Rectal smooth muscle tissue (tissue), 1 donor: Measurements from ENCODE around the gene EEF1A2.

ENCODE experiments used
- H3K27ac ChIP-seq: one replicate; pipeline ENCODE4 v1.7.0; 2013; ENCODE audit warnings: low read depth, low read length, inconsistent platforms
- H3K27me3 ChIP-seq: one replicate; pipeline ENCODE4 v1.7.0; 2013; ENCODE audit warnings: low read length; ENCODE audit not compliant: control insufficient read depth, insufficient read depth
- H3K36me3 ChIP-seq: one replicate; pipeline ENCODE4 v1.7.0; 2013; ENCODE audit warnings: low read length; ENCODE audit not compliant: control insufficient read depth, insufficient read depth
- H3K4me1 ChIP-seq: one replicate; pipeline ENCODE4 v1.7.0; 2013; ENCODE audit warnings: low read length; ENCODE audit not compliant: control insufficient read depth, insufficient read depth
- H3K4me3 ChIP-seq: one replicate; pipeline ENCODE4 v1.7.0; 2013; ENCODE audit warnings: low read length
- H3K9ac ChIP-seq: one replicate; pipeline ENCODE4 v1.7.0; 2013; ENCODE audit warnings: low read length

EEF1A2 gene

DNA sequence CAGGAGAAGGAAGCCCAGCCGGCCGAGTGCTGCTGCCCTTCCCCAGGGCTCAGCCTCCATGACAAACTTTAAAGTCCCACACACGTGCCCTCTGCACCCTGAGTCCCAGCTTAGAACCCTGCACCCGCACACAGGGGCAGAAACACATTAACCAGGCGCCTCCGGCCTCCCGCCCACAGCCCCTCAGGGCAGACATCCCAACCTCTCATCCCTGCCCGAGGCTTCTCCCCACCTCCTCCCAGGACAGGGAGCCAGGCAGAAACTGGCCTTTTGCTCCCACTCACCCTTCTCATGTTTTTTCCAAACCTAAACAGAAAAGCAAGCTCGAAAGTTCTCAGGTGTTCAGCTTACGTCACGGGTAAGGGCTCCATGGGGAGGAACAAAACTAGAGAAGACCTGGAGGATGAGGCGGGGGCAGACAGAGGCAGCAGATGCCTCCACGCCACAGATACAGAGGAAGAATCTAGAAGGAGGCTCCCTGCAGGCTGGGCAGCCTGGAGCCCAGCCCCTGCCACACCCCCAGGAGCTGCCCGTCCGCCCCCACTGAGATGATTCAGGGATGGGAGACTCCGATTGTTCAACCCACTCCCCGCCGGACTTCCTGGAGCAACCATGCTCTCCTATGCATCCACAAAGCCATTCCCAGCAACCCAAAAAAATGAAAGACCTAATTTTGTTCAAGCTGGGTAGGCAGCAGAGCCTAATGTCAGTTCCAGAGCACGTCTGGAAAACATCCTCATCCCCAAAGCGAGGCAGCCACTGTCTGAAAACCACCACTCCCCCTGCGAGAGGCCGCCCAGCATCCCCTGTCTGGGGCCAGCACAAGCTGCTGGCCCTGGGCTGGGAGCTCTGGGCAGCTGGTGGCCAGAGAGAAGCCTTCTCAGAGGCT lies 35.2 kb downstream of the EEF1A2 start:
- no peaks in the 10 kb centered on the region for H3K4me1 ChIP-seq
- peaks cover 16% of the 10 kb centered on the region for H3K27me3 ChIP-seq
- H3K9ac ChIP-seq, result no peak overlapping the region
- no peak overlapping the region for H3K4me3 ChIP-seq
- no peaks in the 10 kb centered on the region for H3K36me3 ChIP-seq
- no peak overlapping the region for H3K27ac ChIP-seq

DNA sequence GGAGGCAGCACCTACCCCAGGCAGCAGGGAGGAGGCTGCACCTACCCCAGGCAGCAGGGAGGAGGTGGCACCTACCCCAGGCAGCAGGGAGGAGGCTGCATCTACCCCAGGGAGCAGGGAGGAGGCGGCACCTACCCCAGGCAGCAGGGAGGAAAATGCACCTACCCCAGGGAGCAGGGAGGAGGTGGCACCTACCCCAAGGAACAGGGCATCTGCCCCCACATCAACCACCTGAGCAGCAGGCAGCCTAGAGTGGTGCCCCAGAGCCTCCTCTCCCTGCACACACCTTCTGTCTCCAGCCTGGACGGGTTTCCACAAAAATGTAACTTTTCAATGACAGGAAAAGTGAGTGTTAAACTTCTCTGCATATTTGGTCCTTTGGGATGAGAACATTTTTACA lies 36.6 kb downstream of the EEF1A2 start:
- no peak overlapping the region for H3K27ac ChIP-seq
- no peak overlapping the region for H3K9ac ChIP-seq
- H3K4me1 ChIP-seq, result no peaks in the 10 kb centered on the region
- peaks cover 16% of the 10 kb centered on the region for H3K27me3 ChIP-seq
- H3K4me3 ChIP-seq, result no peak overlapping the region
- H3K36me3 ChIP-seq, result no peaks in the 10 kb centered on the region

DNA sequence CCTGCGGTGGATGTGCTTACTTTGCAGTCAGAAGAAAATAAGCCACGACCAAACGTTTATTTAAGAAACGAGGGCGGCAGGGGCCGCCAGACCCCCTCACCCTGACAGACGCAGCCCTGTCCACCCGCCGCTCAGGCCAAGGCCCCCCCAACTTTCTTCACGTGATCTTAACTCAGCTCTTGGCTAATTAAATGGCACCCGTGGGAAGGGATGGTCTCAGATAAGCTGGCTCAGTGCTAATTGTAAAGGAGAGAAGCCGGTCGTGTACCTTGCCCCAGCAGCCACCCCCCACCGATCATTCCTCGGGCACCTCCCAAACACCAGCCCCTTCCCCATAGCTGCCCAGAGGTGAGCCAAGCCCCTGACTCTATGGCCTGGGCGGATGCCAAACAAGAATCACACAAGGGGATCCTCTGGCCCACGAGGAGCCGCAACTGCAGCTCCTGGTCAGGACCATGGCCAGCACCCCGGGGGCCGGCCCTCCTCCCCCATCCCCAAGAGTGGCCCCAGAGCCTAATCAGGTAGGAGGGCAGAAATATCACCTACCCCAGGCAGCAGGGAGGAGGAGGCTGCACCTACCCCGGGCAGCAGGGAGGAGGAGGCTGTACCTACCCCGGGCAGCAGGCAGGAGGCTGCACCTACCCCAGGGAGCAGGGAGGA lies 37.6 kb downstream of the EEF1A2 start:
- Histone ChIP-seq H3K27me3 (peaks cover 19% of the 10 kb centered on the region), H3K4me1 (no peaks in the 10 kb centered on the region), H3K27ac (no peak overlapping the region), H3K36me3 (no peaks in the 10 kb centered on the region), H3K9ac (no peak overlapping the region), H3K4me3 (no peak overlapping the region)

DNA sequence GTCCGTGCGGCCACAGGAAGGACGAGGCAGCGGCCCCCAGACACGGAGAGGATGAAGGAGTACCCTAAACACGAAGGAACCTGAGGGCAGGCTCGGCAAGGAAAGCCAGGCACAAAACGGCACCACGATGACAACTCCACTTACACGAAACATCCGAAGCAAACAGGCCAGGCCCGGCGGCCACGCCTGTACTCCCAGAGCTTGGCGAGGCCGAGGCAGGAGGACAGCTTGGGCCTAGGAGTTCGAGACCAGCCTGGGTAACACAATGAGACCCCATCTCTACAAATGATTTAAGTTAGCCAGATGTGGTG lies 39.9 kb downstream of the EEF1A2 start:
- Histone ChIP-seq H3K4me1 (no peaks in the 10 kb centered on the region), H3K36me3 (no peaks in the 10 kb centered on the region), H3K9ac (no peak overlapping the region), H3K27ac (no peak overlapping the region), H3K27me3 (peaks cover 28% of the 10 kb centered on the region), H3K4me3 (no peak overlapping the region)

DNA sequence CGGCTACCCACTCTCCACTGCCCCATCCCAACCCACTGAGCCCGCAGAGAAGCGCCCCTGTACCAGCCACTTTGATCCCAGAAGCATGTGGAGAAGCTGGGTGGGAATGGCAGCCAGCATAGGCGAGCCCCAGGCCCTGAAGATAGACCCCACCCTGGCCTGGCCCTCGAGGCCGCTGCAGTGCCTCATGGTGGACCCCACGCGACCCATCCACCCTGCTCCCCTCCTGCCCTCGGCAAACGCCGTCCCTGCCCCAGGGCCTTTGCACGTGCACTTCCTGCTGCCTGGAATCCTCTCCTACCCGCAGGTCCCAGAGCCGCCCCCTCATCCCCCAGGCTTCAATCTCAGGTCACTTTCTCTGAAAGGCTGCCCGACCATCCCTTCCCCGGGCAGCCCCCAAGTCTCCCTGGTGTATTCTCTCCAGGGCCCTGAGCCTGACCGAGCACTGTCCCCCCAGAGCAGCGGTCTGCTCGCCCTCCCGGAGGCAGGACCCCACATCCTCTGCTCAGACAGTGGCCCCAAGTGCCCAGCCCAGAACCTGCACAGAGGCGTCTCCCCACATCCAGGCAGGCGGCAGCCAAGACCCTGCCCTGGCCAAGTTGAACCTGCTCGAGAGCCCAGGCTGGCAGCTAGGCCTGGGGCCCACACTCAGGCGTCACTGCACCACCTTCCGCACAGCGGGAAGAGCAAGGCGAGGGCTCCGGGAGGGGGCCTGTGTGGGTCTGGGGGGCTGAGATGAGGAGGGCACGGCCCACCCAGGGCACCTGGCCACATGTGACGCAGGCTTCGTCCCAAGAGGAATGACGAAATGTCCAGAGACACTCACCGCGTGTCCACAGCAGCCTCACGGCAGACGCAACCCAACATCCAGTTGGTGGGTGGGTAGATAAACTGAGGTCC lies 40.5 kb downstream of the EEF1A2 start:
- peaks cover 28% of the 10 kb centered on the region for H3K27me3 ChIP-seq
- no peaks in the 10 kb centered on the region for H3K4me1 ChIP-seq
- H3K4me3 ChIP-seq, result no peak overlapping the region
- H3K27ac ChIP-seq, result no peak overlapping the region
- no peaks in the 10 kb centered on the region for H3K36me3 ChIP-seq
- no peak overlapping the region for H3K9ac ChIP-seq

DNA sequence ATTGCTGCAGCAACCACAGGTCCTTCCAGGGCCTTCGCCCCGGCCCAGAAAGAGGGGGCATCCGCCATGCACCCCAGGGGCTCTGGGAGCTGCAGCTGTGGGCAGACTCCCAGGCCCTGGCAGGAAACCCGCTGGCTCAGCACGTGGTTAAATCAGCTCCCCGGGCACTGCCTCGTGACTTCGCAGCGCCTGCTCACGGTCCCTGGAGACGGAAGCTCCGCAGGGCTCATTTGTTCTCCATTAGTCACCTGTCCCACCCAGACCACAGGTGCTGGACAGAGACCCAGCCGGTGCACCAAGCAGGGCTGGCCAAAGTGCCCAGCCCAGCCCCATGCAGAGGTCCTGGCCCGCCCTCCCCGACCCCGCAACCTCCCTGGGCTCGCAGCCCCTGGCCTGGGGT lies 41.1 kb downstream of the EEF1A2 start:
- no peak overlapping the region for H3K9ac ChIP-seq
- H3K27ac ChIP-seq, result no peak overlapping the region
- H3K4me1 ChIP-seq, result no peaks in the 10 kb centered on the region
- no peak overlapping the region for H3K4me3 ChIP-seq
- peaks cover 28% of the 10 kb centered on the region for H3K27me3 ChIP-seq
- H3K36me3 ChIP-seq, result no peaks in the 10 kb centered on the region

DNA sequence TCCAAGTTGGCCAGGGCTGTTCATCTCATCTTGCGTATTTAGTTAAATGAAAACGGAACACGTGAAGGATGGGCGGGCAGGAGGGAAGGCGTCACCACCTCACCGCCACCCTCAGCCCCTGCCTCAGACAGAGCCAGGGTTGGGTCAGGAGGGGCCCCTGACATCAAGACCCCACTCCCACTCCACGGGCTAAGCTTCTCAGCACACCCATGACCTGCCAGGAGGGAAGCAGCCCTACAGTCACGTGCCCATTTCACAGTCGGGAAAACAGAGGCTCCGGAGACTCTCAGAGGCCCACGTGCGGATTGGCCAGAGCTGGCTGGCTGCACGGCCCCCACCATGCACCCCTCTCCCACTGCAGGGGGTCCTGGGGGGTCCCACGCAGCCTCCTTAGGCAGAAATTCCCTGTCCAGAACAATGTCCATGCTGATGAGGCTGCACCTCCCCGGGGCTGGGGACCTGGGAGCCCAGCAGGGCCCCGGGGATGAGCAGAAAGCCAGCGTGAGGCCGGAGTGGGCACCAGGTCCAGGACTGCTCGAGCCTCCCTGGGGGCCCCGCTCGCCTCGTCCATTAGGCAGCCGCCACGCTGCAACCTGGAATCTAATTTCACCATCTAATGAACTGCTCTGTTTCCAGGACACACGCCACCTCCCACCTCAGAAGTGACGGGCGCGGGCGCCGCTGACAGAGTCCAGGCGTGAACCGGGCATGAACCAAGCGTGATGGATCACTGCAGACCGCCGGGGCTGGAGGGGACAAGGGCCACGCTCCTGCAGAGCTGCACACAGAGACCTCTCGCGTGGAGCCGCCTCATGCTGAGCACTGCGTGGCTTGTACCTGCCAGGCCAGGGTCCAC lies 42.2 kb downstream of the EEF1A2 start:
- Histone ChIP-seq H3K4me3 (no peak overlapping the region), H3K36me3 (no peaks in the 10 kb centered on the region), H3K27me3 (peaks cover 28% of the 10 kb centered on the region), H3K4me1 (no peaks in the 10 kb centered on the region), H3K27ac (no peak overlapping the region), H3K9ac (no peak overlapping the region)

DNA sequence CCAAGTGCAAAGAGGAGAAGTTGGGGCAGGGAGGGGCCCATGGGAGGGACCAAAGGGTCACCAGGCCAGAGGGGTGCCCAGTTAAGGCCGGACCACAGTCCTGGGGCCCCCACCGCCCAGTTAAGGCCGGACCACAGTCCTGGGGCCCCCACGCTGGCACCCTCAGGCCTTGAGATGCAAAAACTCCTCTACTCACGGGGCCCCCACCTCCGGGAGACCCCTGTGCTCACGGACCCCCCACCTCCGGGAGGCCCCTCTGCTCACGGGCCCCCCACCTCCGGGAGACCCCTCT lies 43.4 kb downstream of the EEF1A2 start:
- Histone ChIP-seq H3K4me1 (no peaks in the 10 kb centered on the region), H3K36me3 (no peaks in the 10 kb centered on the region), H3K27ac (no peak overlapping the region), H3K9ac (no peak overlapping the region), H3K4me3 (no peak overlapping the region), H3K27me3 (peaks cover 21% of the 10 kb centered on the region)

DNA sequence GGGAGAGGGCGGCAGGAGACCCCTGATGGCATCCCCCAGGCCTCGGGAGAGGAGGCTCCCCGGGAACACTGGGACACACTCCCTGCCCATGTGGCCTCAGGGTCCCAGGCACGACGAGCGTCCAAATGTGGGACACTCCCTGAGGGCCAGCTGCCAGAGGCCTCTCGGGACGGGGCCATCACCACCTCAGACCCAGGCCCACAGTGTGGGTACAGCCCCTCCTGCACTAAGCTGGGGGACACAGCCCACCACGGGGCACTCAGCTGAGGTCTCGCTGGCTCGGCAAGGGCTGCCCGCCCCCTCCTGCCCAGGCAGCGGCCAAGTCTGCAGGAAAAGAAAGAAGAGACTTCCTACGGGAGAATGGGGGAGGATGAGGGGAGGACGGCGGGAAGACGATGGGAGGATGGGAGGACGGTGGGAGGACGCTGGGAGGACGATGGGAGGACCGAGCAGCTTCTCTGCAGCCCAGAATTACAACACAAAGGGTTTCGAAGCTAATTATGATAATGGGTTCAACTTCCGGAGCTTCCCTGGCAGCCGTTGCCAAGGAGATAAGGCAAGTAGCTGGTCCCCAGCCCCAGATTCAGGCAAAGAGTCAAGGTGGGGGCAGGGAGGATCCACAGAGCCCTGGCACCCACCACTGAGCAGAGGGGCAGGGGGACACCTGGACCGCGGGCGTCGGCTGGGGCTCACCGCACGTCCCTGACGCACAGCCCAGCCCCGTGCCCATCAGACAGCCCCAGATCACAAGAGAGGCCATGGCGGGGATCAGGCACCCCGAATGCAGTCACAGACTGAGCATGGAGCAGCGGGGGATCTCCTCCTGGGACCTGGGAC lies 43.9 kb downstream of the EEF1A2 start:
- H3K27me3 ChIP-seq, result peaks cover 17% of the 10 kb centered on the region
- no peak overlapping the region for H3K4me3 ChIP-seq
- no peaks in the 10 kb centered on the region for H3K36me3 ChIP-seq
- no peak overlapping the region for H3K9ac ChIP-seq
- H3K4me1 ChIP-seq, result no peaks in the 10 kb centered on the region
- H3K27ac ChIP-seq, result no peak overlapping the region

DNA sequence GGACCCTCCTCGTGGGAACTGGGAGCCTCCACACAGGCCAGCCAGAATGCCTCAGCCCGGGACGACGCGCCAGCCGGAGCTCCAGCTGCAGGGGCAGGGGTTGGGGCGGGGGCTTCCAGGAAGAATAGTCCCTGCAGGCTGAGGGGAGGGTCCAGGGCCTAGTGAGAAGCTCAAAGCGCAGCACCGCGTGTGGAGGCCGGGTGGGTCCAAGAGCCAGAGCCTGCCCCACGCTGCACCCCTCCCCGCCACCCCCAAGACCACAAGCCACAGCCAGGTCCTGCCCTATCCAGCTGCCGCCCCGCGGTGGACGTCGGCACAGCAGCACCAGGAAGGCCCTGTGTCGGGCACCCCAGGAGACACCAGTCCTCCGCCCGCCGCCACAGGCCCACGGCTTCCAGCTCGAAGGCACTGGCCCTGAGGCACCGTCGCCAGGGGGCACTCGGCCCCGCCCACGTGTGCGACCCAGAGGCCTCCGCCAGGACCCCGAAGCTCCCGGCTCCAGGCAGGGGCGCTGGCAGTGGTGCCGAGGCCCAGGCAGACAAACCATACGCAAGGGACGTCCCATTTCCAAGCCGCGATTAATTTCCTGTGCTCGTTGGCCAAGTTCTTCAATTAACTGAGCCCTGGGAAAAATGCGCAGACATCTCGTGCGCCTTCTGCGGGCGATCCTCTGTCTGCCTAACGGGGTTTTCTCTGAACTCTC lies 45.9 kb downstream of the EEF1A2 start:
- no peaks in the 10 kb centered on the region for H3K36me3 ChIP-seq
- H3K27ac ChIP-seq, result no peak overlapping the region
- H3K27me3 ChIP-seq, result peaks cover 12% of the 10 kb centered on the region
- H3K9ac ChIP-seq, result no peak overlapping the region
- H3K4me1 ChIP-seq, result no peaks in the 10 kb centered on the region
- no peak overlapping the region for H3K4me3 ChIP-seq

DNA sequence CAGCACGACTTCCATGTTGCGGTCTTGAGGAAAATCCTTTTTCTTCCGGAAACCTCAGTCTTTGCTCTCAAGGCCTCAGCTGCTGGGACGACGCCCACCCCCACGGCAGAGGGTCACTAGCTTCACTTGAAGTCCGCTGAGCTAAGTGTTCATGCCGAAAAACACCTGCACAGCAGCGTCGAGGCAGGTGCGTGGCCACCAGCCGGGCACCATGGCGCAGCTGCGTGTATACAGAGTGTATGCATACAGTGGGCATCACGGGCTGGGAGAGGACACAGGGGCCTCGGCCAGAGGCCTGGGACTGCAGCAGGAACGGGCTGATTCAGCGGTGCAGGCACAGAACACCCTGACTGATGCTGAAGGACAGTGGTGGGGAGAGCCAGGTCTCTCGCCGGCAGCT lies 46.5 kb downstream of the EEF1A2 start:
- Histone ChIP-seq H3K4me3 (no peak overlapping the region), H3K27ac (no peak overlapping the region), H3K27me3 (peaks cover 12% of the 10 kb centered on the region), H3K4me1 (no peaks in the 10 kb centered on the region), H3K36me3 (no peaks in the 10 kb centered on the region), H3K9ac (no peak overlapping the region)
